Activated CD4-positive, alpha-beta T cell treated with anti-CD3 and anti-CD28 coated beads, Interleukin-2, amount 50 U/mL, for 16 hours (primary cell): ENCODE measurements around the gene C1QB.
A peak's percentile ranks its signal among the peaks of the same experiment; 100 is the strongest.
"Not testable (repeated sequence)": the region's sequence is repeated elsewhere in the genome, so short reads cannot be mapped to it uniquely, and the experiment has no call there.

Experiments used
- DNase-seq: peaks from one replicate; pipeline ENCODE4 v3.0.0-alpha.2; 2020

The C1QB gene

DNA sequence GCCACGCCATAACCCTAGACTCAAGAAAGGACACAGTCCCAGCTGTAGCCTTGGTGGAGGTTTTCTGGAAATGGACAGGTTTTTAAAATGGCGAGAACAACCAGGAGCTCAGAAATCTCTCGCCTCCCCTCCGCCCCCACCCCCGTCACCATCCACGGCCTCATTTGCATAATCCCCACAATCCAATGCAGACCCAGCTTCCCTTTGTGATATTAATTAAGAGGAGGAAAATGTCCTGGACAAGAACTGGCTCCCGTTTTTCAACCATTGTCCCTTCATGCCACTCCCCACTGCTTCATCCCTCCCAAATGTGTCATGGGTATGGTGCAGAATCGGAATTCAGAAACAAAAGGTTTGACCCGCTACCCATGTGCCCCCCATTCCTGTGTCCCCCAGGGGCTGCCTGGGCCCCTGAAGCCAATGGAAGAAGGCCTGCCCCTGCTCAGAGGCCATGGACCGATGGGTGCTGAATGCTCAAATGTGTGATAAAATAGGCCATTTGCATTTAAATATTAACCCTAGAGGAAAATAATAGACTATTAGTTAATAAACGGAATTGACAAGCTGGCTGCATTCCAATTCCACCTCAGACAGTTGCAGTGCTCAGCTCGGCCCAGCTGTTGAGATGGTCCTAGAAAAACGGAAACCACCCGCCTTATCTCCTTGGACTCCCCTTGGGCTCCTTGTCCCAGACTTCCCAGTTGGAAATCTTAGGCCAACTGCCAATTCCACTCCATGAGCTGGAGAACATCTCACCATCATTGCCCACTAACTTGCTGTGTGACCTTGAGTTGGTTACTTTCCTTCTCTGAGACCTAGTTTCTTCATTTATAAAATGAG lies 46.9 kb downstream of the C1QB start:
- DNase-seq: no peak

DNA sequence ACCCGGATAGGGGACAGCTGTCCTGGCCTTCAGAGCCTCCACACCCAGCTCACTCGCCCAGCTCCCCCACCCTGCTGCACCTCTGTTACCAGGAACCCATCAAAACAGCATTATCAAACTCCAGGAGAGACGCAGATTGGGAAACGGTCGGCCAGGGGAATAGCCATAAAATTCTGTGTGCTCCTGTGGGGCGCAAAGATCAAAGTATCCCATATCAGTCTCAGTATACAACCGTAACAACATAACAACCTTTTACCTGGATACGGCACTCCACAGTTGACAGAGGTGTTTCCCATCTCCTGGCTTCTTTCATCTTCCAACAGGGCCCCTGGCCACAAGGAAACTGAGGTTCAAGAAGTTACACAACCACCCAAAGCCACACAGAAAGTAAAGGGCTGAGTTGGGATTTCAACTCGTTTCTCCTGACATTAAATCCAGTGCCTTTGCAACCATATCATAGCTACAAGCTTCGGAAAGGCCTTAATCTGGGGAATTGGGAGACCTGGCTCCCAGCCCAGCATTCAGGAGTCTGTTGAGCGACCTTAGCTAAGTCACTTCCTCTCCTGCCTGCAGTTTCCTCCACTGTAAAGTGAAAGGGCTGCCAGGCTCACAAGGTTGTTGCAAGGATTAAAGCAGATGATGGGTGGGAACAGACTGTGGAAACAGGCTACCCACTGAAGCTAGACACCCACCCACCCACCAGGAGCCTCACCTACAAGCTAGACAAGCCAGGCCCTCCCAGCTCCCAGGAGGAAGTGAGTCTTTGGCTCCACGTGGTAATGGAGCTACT lies 49.5 kb downstream of the C1QB start:
- DNase-seq: no peak

DNA sequence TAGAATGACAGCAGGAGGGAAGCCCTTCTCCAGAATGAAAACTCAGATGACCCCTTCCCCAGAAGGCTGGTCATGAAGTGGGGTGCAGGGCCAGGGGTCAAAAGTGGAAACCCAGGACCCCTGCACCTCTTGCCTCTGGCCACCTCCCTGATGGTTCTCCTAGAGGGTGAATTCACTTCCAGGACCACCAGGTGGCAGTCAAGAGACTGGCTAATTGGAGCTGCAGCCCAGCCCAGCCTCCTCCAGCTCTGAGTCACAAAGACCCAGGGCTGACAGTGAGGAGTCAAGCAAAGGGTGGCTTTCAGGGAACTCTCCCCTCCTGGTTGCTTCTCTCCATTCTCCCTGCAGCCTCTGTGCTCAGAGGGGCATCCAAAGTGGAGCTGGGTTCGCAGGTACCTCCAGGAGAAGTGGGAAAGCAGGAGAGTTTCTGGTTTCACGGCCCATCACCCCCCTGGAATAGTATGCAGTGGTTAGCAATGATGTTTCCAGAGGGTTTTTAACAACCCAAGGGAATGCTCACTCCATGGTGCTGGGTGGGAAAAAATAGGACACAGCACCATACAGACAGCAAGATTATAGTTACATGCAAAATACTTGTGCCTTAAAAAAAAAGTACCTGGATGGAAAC lies 51.5 kb downstream of the C1QB start:
- peak; percentile 84 for DNase-seq

DNA sequence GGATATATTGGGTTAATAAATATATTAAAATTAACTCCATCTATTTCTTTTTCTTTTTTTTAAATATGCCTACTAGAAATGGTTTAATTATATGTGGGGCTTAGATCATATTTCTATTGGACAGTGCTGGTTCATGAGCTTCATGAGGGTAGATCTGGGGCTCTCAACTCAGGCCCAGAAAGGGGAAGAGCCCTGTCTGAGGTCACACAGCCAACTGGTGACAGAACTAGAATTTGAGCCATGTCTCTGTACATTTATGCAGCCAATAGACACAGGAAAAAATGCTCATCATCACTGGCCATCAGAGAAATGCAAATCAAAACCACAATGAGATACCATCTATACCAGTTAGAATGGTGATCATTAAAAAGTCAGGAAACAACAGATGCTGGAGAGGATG lies 52.5 kb downstream of the C1QB start:
- no peak for DNase-seq

DNA sequence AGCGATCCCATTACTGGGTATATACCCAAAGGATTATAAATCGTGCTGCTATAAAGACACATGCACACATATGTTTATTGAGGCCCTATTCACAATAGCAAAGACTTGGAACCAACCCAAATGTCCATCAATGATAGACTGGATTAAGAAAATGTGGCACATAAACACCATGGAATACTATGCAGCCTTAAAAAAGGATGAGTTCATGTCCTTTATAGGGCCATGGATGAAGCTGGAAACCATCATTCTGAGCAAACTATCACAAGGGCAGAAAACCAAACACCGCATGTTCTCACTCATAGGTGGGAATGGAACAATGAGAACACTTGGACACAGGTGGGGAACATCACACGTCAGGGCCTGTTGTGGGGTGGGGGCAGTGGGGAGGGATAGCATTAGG lies 53.1 kb downstream of the C1QB start:
- DNase-seq: not testable (repeated sequence)

DNA sequence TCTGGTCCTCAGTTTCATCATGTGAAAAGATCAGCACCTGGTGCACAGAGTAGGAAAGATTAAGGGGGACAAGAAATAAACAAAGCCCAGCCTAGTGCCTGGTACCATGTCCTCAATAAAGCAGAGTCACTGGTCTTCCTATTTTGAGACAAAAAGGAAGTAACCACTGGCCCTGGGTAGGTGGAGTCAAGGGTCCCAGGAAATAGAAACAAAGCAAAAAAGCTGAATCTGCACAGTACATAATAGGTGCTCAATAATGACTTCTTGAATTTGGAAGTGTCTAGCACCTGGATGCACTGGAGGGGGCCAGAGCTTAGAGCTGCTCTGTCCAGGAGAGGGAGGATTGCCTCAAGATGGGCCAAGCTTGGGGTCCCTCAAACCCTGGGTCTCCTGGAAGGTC lies 55.7 kb downstream of the C1QB start:
- no peak for DNase-seq

DNA sequence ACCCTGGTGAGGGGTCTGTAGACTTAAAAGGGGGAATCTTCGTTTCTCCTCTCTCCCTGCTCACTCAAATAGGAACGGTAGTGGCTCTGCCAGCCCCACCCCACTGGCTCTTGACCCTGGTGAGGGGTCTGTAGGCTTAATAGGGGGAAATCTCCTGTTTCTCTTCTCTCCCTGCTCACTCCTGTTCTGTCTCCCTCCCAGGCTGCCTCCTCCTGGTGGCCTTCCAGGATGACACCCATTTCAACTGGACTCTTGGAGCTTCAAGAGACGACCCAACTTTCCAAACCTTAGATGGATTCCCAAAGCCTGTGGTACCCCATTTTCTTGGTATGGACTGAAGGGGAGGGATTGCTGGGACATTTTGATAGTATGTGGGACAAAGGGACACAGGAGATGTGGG lies 56.2 kb downstream of the C1QB start:
- DNase-seq: no peak

DNA sequence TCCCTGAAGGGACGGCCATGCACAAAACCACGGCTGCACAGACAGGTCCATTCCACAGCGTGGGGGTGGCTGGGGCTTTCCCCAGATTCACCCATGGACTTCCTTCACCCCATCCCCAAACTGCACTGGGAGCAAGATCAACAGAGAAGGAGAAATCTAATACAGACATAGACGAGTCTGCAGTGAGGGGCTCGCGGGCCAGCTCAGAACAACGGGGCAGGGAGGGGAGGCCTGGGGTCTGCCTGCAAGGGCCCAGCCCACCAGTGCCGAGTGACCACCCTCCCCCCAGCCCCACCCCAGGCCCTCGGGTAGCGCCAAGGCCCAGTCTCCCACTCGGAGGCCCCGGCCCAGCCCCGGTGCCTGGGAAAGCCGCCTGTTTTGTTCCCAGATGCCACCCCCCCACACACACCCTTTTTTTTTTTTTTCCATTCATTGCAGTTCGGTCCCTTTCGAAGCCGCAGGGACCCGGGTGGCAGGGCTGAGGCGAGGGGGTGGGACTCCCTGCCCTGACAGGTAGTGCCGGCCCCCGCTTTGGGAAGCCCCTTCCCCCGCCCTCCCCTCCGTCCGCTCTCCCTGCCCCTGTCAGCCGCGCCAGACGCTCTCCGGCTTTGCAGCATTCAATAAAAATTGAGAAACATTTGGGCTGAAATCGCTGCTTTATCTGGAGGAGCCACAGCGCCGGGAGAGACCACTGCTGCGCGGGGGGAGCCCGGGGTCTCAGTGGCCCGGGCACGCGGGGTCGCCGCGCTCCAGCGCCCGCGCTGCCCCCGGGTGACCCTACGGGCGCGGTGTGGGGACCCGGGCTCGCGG lies 57.1 kb downstream of the C1QB start:
- no peak for DNase-seq

DNA sequence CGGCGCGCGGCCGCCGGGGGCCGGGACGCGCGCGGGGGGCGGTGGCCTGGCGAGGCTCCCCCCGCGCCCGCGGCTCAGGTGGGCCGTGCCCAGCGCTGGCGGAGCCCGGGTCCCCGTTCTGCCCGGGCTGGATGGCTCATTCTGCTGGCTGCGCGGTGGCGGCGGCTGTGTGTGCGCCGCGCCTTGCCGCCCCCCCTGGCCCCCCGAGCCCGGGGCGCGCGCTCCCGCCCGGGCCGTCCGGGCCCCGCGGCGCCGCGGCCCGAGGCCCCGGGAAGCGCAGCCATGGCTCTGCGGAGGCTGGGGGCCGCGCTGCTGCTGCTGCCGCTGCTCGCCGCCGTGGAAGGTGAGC lies 57.6 kb downstream of the C1QB start, which contains the start of gene EPHB2:
EPHB2 (plus strand) TSS at position 139 of the 349 bp plus-strand sequence; CDS start at position 283, 144 bp downstream.
- no peak for DNase-seq

DNA sequence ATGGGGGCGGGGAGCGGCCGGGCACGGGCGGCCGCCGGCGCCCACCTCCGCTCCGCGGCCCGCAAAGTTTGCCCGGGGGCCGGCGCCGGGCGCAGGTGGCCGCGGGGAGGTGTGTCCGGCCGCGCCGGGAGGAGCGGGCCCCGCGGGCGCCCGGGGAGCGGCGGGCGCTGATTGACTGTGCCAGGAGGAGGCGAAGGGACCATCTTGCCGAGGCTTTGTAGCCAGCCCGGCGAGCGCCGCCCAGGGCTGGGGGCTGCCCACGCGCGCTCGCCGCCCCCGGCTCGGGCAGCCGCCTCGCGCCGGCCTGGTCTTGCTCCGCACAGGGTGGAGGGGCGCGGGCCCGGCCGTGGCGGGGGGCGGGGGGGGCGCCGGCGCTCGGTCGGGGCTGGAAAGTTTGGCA lies 58.0 kb downstream of the C1QB start:
- DNase-seq: no peak
